ENCODE data around the gene WNT5B. TPM values are rescaled to one million over a fixed set of nuclear protein-coding genes. Genes with fewer than 3 reads are reported as not detected.
"Not testable (repeated sequence)": the region's sequence is repeated elsewhere in the genome, so short reads cannot be mapped to it uniquely, and the experiment has no call there.

Gene WNT5B
- total RNA-seq, 4 donors from 2014 or later, result 0.53 to 9.1 (median 0.94) TPM; not detected in 1

DNA sequence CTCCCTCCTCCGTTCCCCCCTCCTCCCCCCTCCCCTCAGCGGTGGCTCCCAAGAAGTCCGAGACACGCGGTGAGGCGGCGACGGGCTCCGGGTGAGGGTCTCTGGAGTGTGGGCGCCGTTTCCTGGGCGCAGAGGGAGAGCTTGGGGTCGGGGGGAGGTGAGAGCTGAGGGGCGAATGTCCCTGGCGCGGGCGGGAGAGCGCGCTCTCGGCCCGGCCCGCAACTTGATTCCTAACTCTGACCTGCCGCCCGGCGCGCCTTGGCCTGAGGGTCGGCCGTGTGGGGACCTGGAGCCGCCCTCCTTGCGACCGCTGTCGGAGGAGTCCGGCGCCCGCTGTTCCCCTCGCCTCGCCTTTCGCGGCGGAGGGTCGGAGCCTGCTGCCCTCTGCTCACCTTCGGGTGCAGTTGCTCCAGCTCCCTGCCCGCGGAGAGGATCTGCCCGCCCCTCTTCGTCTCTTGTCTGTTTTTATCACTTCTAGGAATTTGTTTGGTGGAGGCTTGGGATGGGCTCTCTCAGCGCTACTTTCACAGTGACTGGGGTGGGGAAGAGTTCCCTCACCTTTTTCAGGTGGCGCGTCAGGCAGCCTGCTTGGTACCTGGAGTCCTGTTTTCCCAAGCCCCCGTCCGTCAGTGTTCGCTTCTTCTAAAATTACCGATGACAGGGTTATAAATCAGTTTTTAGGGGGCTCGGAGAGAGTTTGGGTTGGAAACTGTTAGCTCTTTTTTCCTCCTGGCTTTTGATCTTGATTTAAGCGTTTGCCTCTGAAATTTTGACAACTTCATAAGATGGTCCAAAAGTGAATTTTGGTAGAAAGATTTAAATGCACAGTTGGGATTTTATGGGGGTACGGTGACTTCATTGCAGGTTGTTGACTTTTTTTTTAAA lies 62.3 kb downstream of the WNT5B start:
- Histone ChIP-seq H3K27me3 (no peaks in the 10 kb centered on the region), H3K36me3 (no peaks in the 10 kb centered on the region), H3K27ac (peak overlapping the region; percentile 94 to 98 (median 96)), H3K4me3 (peak overlapping the region; percentile 75 to 98 (median 95)), H3K4me1 (peaks cover 0 to 21% (median 3%) of the 10 kb centered on the region in 4 donors), H3K9me3 (no peaks in the 10 kb centered on the region)
- peak in 2 of 3 donors; percentile 31 to 68 for DNase-seq
- no peak for TF ChIP-seq POLR2A (IDR thresholded peaks at IDR 0.05)
- TF ChIP-seq, protein P1, sequence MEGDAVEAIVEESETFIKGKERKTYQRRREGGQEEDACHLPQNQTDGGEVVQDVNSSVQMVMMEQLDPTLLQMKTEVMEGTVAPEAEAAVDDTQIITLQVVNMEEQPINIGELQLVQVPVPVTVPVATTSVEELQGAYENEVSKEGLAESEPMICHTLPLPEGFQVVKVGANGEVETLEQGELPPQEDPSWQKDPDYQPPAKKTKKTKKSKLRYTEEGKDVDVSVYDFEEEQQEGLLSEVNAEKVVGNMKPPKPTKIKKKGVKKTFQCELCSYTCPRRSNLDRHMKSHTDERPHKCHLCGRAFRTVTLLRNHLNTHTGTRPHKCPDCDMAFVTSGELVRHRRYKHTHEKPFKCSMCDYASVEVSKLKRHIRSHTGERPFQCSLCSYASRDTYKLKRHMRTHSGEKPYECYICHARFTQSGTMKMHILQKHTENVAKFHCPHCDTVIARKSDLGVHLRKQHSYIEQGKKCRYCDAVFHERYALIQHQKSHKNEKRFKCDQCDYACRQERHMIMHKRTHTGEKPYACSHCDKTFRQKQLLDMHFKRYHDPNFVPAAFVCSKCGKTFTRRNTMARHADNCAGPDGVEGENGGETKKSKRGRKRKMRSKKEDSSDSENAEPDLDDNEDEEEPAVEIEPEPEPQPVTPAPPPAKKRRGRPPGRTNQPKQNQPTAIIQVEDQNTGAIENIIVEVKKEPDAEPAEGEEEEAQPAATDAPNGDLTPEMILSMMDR (IDR thresholded peaks at IDR 0.05), result peak in 1 of 6 experiments; percentile 4

DNA sequence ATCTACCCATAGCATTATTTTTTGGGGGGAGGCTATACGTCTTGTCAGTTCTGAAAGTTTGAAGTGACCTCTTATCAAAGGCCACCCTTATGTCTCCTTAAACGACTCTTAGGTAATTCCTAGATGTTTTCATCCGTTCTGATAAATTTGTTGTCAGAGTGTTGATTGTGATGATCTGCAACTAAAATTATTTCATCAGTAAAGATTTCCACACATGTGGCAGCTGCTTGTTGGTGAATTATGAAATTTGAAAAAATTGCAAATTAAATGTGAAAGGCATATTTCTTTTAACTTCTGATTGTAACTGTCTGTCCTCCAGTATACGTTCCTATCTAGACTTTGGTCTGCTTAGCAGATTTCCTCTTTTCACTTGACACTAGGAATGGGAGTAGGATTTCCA lies 63.2 kb downstream of the WNT5B start:
- H3K4me3 ChIP-seq, result peak overlapping the region in 2 of 4 donors; percentile 75 to 96
- H3K4me1 ChIP-seq, result peaks cover 0 to 21% (median 3%) of the 10 kb centered on the region in 4 donors
- no peaks in the 10 kb centered on the region for H3K36me3 ChIP-seq
- no peak overlapping the region for H3K27ac ChIP-seq
- TF ChIP-seq, protein P1 (IDR thresholded peaks at IDR 0.05), result no peak
- TF ChIP-seq POLR2A (IDR thresholded peaks at IDR 0.05), result no peak
- no peak for DNase-seq
- no peaks in the 10 kb centered on the region for H3K27me3 ChIP-seq
- no peaks in the 10 kb centered on the region for H3K9me3 ChIP-seq

DNA sequence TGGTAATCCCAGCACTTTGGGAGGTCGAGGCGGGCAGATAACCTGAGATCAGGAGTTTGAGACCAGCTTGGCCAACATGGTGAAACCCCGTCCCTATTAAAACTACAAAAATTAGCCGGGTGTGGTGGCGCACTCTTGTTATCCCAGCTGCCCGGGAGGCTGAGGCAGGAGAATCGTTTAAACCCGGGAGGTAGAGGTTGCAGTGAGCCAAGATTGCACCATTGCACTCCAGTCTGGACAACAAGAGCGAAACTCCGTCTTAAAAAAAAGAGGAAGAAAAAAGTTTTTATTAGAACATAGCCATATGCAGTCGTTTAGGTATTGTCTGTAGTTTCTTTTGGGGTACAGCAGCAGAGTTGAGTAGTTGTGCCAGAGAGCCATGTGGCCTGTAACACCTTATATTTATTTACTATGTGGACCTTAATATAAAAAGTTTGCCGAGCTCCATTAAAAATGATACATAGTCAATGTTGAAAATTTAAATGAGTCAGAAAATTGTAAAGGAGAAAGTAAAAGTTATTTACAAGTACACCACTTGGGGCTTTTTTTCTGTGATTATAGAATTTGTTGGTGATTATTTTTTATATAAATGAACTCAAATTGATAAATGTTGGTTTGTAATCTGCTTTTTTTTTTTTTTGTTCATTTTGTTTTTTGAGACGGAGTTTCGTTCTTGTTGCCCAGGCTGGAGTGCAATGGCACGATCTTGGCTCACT lies 64.0 kb downstream of the WNT5B start:
- Histone ChIP-seq H3K4me3 (peak overlapping the region in 2 of 4 donors; percentile 21 to 96), H3K27ac (no peak overlapping the region), H3K27me3 (no peaks in the 10 kb centered on the region), H3K9me3 (no peaks in the 10 kb centered on the region), H3K4me1 (peaks cover 0 to 26% (median 3%) of the 10 kb centered on the region in 4 donors), H3K36me3 (no peaks in the 10 kb centered on the region)
- TF ChIP-seq, protein P1 (IDR thresholded peaks at IDR 0.05), result no peak
- TF ChIP-seq POLR2A (IDR thresholded peaks at IDR 0.05), result no peak
- DNase-seq, result no peak

DNA sequence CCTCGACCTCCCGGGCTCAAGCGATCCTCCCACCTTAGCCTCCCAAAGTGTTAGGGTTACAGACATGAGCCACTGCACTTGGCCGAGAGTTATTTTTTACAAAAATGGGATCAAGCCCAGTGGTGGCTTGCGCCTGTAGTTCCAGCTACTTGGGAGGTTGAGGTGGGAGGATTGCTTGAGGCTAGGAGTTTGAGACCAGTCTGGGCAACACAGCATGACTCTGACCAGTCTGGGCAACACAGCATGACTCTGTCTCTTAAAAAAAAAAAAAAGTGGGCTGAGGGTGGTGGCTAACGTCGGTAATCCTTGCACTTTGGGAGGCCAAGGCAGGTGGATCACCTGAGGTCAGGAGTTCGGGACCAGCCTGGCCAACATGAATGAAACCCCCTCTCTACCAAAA lies 66.1 kb downstream of the WNT5B start:
- H3K4me3 ChIP-seq, H3K27me3 ChIP-seq: not testable (repeated sequence)
- peaks cover 0 to 36% (median under 1%) of the 10 kb centered on the region in 4 donors for H3K4me1 ChIP-seq

DNA sequence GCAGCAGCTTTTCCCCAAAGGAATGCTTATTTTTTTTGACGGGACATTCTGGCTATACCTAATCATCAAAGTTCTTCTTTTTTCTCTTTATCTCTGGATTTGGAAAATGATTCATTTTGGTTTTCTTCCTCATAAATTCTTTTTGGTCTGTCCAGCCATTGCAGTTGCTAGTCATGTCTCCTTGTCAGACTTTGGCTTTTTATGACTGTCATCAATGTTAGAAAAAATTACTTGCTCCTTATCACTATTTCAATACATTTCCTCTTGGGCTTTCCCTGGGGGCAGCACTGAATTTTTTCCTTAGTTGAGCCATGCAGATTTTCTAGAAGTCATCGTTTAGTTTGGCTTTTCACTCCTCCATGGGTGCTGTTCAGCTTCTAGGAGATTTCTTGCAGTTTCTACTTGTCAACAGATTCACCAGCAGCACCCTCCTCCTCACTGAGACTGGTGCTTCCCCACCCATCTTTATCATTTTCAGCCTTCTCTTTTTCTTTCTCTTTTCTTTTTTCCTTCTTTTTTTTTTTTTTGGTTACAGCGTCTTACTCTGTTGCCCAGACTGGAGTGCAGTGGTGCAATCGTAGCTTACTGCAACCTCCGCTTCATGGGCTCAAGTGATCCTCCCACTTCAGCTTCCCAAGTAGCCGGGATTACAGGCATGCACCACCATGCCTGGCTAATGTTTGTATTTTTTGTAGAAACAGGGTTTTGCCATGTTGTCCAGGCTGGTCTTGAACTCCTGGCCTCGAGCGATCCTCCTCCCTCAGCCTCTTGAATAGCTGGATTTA lies 67.0 kb downstream of the WNT5B start:
- Histone ChIP-seq H3K27ac (peak overlapping the region in 1 of 4 donors; percentile 1), H3K4me1 (peaks cover 0 to 33% (median 0%) of the 10 kb centered on the region in 4 donors), H3K9me3 (no peaks in the 10 kb centered on the region), H3K36me3 (no peaks in the 10 kb centered on the region), H3K4me3 (no peak overlapping the region), H3K27me3 (no peaks in the 10 kb centered on the region)
- TF ChIP-seq, protein P1 (IDR thresholded peaks at IDR 0.05), result no peak
- no peak for DNase-seq

More for the DNA sequence above, 66.1 kb downstream of the WNT5B start:
- not testable (repeated sequence) for H3K9me3 ChIP-seq, DNase-seq, H3K27ac ChIP-seq, H3K36me3 ChIP-seq

Measured in Peyer's patch (tissue), 4 donors.